MM.1S (cell line): ENCODE results near the gene ZBTB7C.

Experiments
- DNase-seq: peaks from one replicate; pipeline ENCODE4 v3.0.0-alpha.2; 2015
- H2AFZ ChIP-seq: fragments of 300-600 bp; sonication (generic); 2 replicates; pipeline ENCODE4 v1.6.0; 2016; ENCODE audit warnings: antibody characterized with exemption, low read length
- H3F3A ChIP-seq: fragments of 300-600 bp; sonication (generic); 2 replicates; pipeline ENCODE4 v1.6.1; 2016; ENCODE audit warnings: mild to moderate bottlenecking, antibody characterized with exemption, low read length, moderate library complexity, mixed read lengths; ENCODE audit not compliant: insufficient read depth
- H3K27ac ChIP-seq: fragments of 300-600 bp; sonication (generic); 2 replicates; pipeline ENCODE4 v1.5.1; 2016; ENCODE audit warnings: mild to moderate bottlenecking, low read length
- H3K27me3 ChIP-seq: fragments of 300-600 bp; sonication (generic); replicated peaks from 2 replicates; pipeline ENCODE4 v1.6.0; 2016; ENCODE audit warnings: low read length; ENCODE audit not compliant: insufficient read depth
- H3K36me3 ChIP-seq: fragments of 300-600 bp; sonication (generic); replicated peaks from 2 replicates; pipeline ENCODE4 v1.6.1; 2016; ENCODE audit warnings: mild to moderate bottlenecking, low read length, mixed read lengths; ENCODE audit not compliant: insufficient read depth
- H3K4me1 ChIP-seq: fragments of 300-600 bp; sonication (generic); 2 replicates; pipeline ENCODE4 v1.6.1; 2016; ENCODE audit warnings: low read length, mixed read lengths
- H3K4me2 ChIP-seq: fragments of 300-600 bp; sonication (generic); 2 replicates; pipeline ENCODE4 v1.6.0; 2016; ENCODE audit warnings: low read depth, low read length
- H3K4me3 ChIP-seq: fragments of 300-600 bp; sonication (generic); 2 replicates; pipeline ENCODE4 v1.5.1; 2016; ENCODE audit warnings: low read length, mixed read lengths
- H3K79me2 ChIP-seq: fragments of 300-600 bp; sonication (generic); 2 replicates; pipeline ENCODE4 v1.6.1; 2016; ENCODE audit warnings: mixed run types, low read length, mixed read lengths
- H3K9ac ChIP-seq: fragments of 300-600 bp; sonication (generic); 2 replicates; pipeline ENCODE4 v1.6.1; 2016; ENCODE audit warnings: low read length, mixed read lengths
- H3K9me2 ChIP-seq: fragments of 300-600 bp; sonication (generic); replicated peaks from 2 replicates; pipeline ENCODE4 v1.6.1; 2016; ENCODE audit warnings: mild to moderate bottlenecking, low read length, mixed read lengths; ENCODE audit not compliant: insufficient read depth
- H3K9me3 ChIP-seq: fragments of 300-600 bp; sonication (generic); replicated peaks from 2 replicates; pipeline ENCODE4 v1.6.1; 2016; ENCODE audit warnings: mild to moderate bottlenecking, low read length, mixed read lengths; ENCODE audit not compliant: insufficient read depth
- H4K20me1 ChIP-seq: fragments of 300-600 bp; sonication (generic); 2 replicates; pipeline ENCODE4 v1.6.1; 2016; ENCODE audit warnings: mild to moderate bottlenecking, low read length, moderate library complexity, mixed read lengths; ENCODE audit not compliant: insufficient read depth
- CTCF ChIP-seq: fragments of 300-600 bp; sonication (generic); IDR thresholded peaks from 2 replicates; pipeline ENCODE4 v1.5.1; 2016; ENCODE audit warnings: antibody characterized with exemption, low read length, mixed read lengths
- EZH2 ChIP-seq: fragments of 300-600 bp; sonication (generic); optimal IDR thresholded peaks from 2 replicates; pipeline ENCODE3; 2017; ENCODE audit warnings: low read depth, mild to moderate bottlenecking, antibody characterized with exemption, low read length, mixed read lengths
- EZH2phosphoT487 ChIP-seq: fragments of 300-600 bp; sonication (generic); IDR thresholded peaks from 2 replicates; pipeline ENCODE4 v1.6.1; 2018; ENCODE audit warnings: antibody characterized with exemption, low read length

The ZBTB7C gene

GRCh38 chr18:48188609-48189008, 220.6 kb downstream of the ZBTB7C start:
- Histone ChIP-seq H3K27me3 (no peaks in the 10 kb centered on the region; the same call in 1 of the 2 replicates), H3K9me3 (no peaks in the 10 kb centered on the region), H3K79me2 (no peaks in the 10 kb centered on the region), H3K27ac (no peak overlapping the region), H3K4me1 (no peaks in the 10 kb centered on the region), H3K4me2 (no peak overlapping the region), H3F3A (no peaks in the 10 kb centered on the region), H3K9ac (no peak overlapping the region), H3K9me2 (no peaks in the 10 kb centered on the region), H4K20me1 (no peaks in the 10 kb centered on the region), H3K4me3 (no peak overlapping the region), H3K36me3 (no peaks in the 10 kb centered on the region), H2AFZ (no peak overlapping the region)
- no peak for DNase-seq
- TF ChIP-seq EZH2 (no peak), CTCF (no peak), EZH2phosphoT487 (no peak)

- no peak overlapping the region for H3K9ac ChIP-seq
- no peak for DNase-seq
- no peaks in the 10 kb centered on the region for H3K9me2 ChIP-seq
- no peak overlapping the region for H3K4me2 ChIP-seq
- no peak overlapping the region for H3K4me3 ChIP-seq
- no peaks in the 10 kb centered on the region for H3K79me2 ChIP-seq
- H3K27me3 ChIP-seq: no peaks in the 10 kb centered on the region; the same call in 1 of the 2 replicates
- no peak overlapping the region for H2AFZ ChIP-seq
- no peak overlapping the region for H3K27ac ChIP-seq
- no peaks in the 10 kb centered on the region for H4K20me1 ChIP-seq
- TF ChIP-seq EZH2phosphoT487: no peak
- no peak for TF ChIP-seq EZH2
- no peak for TF ChIP-seq CTCF
- no peaks in the 10 kb centered on the region for H3K36me3 ChIP-seq
- no peaks in the 10 kb centered on the region for H3K4me1 ChIP-seq
- H3F3A ChIP-seq: no peaks in the 10 kb centered on the region
- H3K9me3 ChIP-seq: no peaks in the 10 kb centered on the region
Measured at GRCh38 chr18:48186861-48187260, 222.3 kb downstream of the ZBTB7C start.

- Histone ChIP-seq H3K9me3 (no peaks in the 10 kb centered on the region), H3K27ac (no peak overlapping the region), H3F3A (no peaks in the 10 kb centered on the region), H3K9me2 (no peaks in the 10 kb centered on the region), H3K79me2 (no peaks in the 10 kb centered on the region), H3K4me2 (no peak overlapping the region), H4K20me1 (no peaks in the 10 kb centered on the region), H2AFZ (no peak overlapping the region), H3K4me3 (no peak overlapping the region), H3K27me3 (no peaks in the 10 kb centered on the region; the same call in 1 of the 2 replicates), H3K9ac (no peak overlapping the region), H3K4me1 (no peaks in the 10 kb centered on the region), H3K36me3 (no peaks in the 10 kb centered on the region)
- no peak for DNase-seq
- TF ChIP-seq EZH2phosphoT487 (no peak), EZH2 (no peak), CTCF (no peak)
Measured at GRCh38 chr18:48186131-48186766, 222.9 kb downstream of the ZBTB7C start.
